ENCODE results near the gene PRKD1. TPM values are rescaled to one million over a fixed set of nuclear protein-coding genes. Genes with fewer than 3 reads are reported as not detected.
"Not testable (repeated sequence)": the region's sequence is repeated elsewhere in the genome, so short reads cannot be mapped to it uniquely, and the experiment has no call there.

PRKD1 gene
- polyA plus RNA-seq, 4 donors = 23.3 to 34.4 (median 29.3) TPM

DNA sequence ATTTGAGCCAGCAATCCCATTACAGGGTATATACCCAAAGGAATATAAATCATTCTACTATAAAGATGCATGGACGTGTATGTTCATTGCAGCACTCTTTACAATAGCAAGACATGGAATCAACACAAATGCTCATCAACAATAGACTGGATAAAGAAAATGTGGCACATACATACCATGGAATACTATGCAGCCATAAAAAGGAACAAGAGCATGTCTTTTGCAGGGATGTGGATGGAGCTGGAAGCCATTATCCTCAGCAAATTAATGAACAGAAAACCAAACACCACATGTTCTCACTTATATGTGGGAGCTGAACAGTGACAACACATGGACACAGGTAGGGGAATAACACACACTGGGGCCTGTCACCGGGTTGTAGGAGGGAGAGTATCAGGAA is 238.1 kb downstream of the PRKD1 start:
- DNase-seq (ENCODE audit: low read depth in 4 of 4, low spot score in 3 of 4) = not testable (repeated sequence)

- DNase-seq (ENCODE audit: low read depth in 4 of 4, low spot score in 3 of 4) = peak in 1 of 4 donors; percentile 6
Measured at GRCh38 chr14:29687866-29688265, 239.8 kb downstream of the PRKD1 start.

GRCh38 chr14:29687071-29687765 is 240.4 kb downstream of the PRKD1 start:
- DNase-seq (ENCODE audit: low read depth in 4 of 4, low spot score in 3 of 4) = no peak

- no peak for DNase-seq (ENCODE audit: low read depth in 4 of 4, low spot score in 3 of 4)
Measured at GRCh38 chr14:29684926-29685325, 242.7 kb downstream of the PRKD1 start.

GRCh38 chr14:29682789-29683188 is 244.9 kb downstream of the PRKD1 start:
- DNase-seq (ENCODE audit: low read depth in 4 of 4, low spot score in 3 of 4) = no peak

- DNase-seq (ENCODE audit: low read depth in 4 of 4, low spot score in 3 of 4) = no peak
Measured at GRCh38 chr14:29681316-29681715, 246.3 kb downstream of the PRKD1 start.

DNA sequence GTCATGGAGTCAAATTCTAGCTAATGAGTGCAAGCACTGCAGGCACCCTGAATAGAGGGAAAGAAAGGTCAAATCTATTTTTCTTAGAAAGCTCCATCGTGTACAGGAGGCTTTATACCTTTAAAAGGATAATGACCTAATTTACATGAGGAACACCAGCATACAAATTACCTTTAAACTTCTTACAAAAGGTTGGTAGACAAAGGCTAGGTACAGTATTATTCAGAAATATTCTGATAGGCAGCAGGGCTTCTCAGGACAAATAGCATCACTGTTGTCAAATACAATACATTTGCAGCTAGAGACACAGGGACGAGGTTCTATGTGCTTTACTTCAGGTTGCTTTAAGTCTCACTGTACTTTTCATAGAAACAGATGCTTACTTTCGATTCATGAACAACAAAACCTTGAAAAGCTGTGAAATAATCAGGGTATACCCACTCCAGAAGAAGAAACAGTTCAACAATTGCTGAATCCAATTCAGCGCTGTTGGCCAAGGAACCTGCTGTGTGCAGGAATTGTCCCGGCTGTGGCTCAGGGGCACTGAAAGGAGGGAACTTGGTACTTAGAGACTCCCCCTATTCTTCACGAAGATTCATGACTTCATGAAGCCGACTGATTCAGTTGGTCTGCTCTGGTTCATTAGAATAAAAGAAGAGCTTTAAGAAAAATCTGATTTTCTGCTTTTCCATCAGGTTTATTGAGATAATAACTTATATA is 252.9 kb downstream of the PRKD1 start:
- DNase-seq (ENCODE audit: low read depth in 4 of 4, low spot score in 3 of 4) = no peak

- DNase-seq (ENCODE audit: low read depth in 4 of 4, low spot score in 3 of 4) = no peak
Measured at GRCh38 chr14:29672831-29673230, 254.8 kb downstream of the PRKD1 start.

DNA sequence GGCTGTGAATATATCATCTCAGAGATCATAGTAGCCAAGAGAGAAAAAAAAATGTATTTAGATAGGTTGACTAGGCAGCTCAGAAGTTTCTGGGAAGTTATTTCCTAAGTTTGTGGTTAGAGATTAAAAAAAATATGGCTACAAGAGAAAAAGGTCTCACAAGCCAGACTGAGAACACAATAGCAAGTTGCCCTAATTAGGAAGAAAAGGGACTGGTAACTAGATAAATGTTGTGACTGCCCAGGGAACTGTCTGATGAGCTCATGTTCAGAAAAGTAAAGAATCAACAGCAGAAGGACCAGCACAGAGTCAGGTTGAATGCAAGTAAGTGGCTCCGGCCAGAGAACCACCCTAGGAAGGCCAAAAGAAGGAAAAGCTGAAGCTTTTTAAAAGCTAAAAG is 256.6 kb downstream of the PRKD1 start:
- DNase-seq (ENCODE audit: low read depth in 4 of 4, low spot score in 3 of 4) = no peak

DNA sequence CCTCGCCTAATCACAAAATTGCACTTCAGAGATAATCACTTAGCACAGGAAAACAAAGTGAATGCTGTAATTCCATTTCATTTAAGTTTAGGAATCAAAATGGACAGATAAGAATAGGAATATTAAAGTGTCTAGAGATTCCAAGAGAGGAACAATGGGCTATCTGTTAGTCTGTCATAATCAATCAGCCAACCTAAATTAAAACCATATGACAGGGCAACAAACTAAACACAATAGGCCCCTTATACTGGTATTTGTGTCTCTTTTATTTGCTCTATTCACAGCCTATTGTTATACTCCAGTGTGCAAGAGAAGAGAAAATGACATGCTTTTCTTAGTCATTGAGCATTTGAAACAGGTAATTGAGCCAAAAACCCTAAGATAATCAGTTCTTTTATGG is 259.4 kb downstream of the PRKD1 start:
- DNase-seq (ENCODE audit: low read depth in 4 of 4, low spot score in 3 of 4) = no peak

DNA sequence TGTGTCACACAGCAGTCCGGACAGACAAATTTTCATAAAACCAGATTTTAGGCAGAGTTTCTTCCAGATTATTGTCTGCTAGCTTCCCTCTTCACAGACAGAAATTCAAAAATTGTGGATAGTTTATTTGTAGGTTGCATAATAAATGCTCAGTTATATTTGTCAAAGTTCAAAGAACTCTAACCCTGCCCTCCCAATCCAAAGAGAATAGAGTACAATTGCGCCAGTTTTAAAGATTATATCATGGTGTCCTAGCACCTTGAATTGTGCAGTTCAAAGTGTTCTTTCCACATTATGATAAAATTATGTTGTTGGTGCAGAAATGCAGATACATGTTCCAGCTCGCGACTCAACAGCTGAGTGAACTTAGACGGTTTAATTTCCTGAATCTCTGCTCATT is 263.1 kb downstream of the PRKD1 start:
- DNase-seq (ENCODE audit: low read depth in 4 of 4, low spot score in 3 of 4) = no peak

DNA sequence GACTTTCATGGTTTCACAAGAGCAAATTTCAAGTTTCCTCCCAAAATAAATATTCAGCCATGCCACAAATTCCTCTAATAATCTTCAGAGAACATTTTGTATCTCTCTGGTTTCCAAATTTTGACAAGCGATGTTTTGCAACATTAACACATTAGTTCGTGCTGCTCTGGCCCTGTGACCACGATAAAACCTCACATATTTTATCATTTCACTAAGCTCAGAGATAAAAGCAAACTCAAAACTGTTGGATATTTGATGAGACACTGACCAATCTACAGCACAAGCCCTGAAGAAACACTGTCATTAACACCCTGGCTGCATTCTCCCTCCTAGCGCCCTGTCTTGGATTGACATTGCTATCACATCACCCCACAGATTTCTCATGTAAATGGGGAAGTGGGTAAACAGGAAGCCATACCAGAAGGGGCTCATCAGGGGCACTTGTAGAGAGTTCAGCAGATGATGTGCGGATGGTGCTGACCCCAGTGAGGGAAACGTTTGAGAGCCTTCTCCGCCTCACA is 264.3 kb downstream of the PRKD1 start:
- DNase-seq (ENCODE audit: low read depth in 4 of 4, low spot score in 3 of 4) = no peak

DNA sequence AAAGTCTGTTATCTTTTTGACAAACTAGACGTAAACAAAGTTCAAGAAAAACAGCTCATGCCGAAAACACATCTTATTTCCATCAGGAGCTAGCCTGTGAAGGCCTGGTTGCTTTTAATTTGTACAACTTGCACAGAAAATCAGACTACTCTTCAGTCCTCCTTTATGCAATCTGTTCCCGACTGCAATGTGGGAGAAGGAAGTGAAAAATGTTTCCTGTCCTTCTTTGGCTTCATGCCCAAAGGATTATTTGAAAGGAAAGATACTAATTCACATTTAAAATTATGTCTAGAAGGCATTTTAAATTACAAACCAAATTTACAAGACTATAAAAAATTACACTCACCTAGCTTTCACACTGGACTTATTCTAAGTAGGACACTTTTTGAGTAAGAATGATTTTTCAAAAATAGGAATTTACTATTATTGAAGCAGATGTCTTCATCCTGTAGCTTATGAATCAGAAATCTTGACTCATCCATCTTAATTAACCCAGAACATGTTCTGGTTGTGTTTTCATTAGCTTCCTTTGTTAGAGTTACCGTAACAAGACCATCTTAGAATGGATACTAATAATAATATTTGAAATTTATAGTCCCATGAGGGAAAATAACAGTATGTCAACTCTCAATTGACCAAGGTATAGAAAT is 272.6 kb downstream of the PRKD1 start:
- DNase-seq (ENCODE audit: low read depth in 4 of 4, low spot score in 3 of 4) = no peak

DNA sequence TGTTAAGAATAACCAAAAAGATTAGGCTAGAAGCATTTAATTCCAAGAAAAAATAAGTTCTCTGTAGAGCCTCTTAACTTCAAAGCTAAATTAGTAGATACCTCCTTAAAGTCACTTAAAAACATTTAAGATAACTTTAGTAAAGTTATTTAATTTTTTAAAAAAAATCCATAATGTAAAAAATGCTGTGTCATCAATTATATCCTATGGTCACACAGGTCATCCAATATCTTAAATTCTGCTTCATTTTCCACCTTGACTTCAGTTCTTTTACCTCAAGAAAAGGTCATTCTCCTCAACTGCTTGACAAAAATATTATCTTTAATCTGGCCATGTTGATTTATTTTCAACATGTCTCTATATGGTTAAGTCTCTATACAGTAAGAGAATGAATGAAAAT is 274.3 kb downstream of the PRKD1 start:
- DNase-seq (ENCODE audit: low read depth in 4 of 4, low spot score in 3 of 4) = no peak

DNA sequence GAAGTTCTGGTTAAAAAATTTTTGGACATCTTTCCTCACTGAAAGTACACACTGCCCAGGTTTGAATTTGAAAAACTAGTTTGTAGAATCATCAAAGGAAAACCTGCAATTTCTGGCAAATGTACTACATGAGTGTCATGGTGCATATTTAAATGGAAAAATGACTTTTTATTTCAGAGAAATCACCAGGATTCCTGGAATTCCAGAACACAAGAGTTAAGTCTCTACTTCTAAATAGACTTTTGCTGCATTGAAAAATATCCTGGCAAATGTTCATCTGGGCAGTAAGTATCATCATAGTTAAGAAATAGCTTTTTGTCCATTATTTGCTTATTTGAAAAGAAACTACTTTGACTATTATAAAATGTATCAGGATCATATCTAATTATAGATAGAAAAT is 275.1 kb downstream of the PRKD1 start:
- DNase-seq (ENCODE audit: low read depth in 4 of 4, low spot score in 3 of 4) = no peak

DNA sequence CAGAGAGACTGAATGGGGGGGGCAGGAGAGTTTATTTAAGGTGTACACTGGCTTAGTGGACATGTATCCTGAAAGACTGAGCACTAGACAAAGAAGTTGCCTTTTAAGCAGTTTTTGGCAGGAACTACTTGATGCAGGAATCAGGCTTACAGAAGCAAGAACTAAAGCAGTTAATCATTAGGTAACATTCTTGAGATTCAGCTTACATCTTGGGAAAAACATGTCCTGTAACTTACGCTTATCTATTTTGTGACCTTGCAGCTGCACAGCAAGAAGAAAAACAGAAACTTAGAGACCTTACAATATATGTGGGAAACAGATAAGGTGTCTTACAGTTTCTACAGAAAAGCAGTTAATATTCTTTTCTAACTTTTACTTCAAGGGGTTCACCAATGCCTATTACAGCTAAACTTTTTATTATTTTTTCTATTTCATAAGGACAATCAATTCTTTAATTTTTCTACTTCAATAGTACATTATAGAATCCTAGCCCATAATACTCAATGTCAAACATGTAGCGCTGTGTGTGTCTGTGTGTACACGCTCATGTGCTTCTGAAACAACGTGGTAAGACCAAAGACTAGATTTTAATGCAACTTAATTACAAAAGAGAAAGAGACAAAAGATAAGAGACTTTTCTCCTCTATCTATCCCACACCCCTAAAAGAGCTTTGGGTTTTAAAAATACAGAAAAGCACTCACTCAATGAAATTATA is 276.9 kb downstream of the PRKD1 start:
- DNase-seq (ENCODE audit: low read depth in 4 of 4, low spot score in 3 of 4) = no peak

DNA sequence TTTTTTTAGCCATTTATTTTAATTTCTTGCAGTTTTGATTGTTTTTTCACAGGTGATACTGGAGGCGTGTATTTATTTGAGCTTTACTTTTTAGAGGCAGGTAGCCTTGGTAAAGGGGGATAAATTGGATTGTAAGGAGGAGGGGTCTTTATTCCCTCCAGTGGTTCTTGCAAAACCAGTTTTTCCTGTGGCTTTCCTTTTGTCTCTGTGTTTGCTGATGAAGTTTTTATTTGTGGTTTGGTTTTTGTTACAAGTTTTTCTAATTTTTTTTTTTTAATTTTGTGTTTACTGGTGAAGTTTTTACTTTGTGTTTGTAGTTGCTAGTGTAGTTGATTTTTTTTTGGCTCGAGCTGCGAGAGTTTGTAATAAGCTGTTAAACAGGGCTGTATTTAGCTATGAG is 278.5 kb downstream of the PRKD1 start:
- no peak for DNase-seq (ENCODE audit: low read depth in 4 of 4, low spot score in 3 of 4)

DNA sequence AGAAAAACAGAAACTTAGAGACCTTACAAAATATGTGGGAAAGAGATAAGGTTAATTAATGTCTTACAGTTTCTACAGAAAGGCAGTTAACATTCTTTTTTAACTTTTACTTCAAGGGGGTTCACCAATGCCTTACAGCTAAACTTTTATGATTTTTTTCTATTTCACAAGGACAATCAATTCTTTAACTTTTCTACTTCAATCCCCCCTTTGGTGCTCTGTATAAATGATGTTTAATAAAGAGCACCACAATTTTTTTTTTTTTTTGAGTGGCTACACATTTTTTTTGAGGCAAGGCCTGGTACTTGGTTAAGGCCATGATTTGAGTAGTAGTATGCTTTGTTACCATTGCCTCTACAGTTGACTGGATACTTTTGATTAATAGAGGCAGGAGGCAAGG is 279.6 kb downstream of the PRKD1 start:
- no peak for DNase-seq (ENCODE audit: low read depth in 4 of 4, low spot score in 3 of 4)

DNA sequence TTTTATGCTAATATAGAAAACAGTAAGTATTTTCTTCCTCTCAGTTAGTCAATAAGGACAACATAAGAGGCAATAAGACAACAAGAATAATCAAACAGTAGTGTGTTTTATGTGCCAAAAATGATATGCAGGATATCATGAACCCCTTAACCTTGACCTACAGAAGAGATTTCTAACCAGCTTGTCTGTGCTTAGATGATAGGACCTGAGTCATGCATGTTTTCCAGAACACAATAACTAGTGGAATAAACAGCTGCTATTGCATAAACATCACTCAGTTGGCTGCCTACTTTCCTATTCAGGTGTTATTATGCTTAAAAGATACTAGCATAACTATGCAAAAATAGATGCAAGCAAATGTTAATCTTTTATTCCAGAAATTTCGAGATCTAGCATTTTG is 282.5 kb downstream of the PRKD1 start:
- DNase-seq (ENCODE audit: low read depth in 4 of 4, low spot score in 3 of 4) = no peak

DNA sequence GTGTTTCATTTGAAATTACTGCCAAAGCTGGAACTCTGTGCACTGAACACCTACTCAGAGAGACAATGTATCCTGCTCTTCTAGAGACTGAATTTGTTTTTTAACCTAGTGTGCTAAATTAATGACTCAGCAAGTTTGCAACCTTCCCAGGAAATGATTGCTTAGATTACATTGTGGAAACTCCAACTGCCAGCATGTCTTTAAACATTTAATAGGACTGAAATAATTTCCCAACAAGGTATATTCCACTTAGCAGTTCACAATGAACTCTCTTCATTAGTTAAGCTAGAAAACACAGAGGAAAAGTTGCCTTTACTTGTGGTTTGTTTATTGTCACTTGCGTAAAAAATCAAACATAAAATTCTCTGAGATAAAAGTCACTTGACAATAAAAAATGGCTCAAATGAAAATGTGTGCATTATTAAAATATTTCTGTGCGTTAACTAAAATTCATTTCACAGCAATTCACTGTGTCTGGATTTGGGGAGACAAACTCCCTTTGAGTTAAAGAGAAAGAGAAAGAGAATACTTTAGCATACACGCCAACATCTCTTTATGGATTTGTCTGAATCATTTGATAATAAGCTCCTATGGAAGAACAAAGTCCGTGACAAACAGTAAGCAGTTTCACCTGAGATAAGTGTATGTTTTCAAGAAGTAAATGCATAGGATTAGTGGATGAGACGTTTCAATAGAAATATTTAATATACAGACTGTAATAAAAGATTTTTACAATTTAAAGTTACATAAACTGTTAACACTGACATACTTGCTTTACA is 284.0 kb downstream of the PRKD1 start:
- DNase-seq (ENCODE audit: low read depth in 4 of 4, low spot score in 3 of 4) = no peak

Data from left renal pelvis (tissue), 4 donors.